ENCODE results near the gene CEACAM16.

The CEACAM16 gene

DNA sequence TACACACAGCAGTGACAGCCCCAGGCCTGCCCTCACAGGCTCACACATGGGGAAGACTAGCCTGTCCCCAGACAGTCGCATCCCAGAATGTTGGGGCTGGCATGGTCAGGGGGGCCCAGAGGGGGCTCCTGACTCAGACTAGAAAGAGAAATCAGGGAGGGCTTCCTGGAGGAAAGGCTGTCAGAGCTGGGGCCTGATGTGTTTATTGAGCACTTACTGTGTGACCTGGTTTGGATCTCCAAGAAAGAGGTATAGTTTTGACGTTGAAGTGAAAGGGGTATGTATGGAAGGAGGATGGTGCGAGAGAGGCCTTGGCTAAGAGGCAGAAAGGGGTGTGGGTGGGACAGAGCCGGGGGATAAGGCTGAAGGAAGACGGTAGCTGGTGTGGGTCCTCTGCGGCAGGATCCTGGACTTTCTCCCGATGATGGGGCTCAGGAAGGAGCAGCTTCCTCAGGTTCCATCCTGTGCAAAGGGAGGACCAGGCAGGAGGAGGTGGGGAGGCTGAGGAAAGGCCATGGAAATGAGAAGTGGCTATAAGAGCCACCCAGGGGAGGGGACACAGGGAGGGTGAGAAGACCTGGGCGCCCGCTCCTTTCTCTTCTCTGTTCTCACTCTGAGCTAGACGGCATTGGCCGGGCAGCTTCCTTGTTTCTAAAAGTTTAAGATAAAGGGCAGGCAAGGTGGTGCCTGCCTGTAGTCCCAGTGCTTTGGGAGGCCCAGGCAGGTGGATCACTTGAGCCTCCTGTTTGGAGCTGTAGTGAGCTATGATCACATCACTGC, 33.5 kb downstream of the CEACAM16 start:
- Histone ChIP-seq H3K18ac (ENCODE audit: low read length) (no peak overlapping the region), H3K9ac (ENCODE audit: low read length) (no peak overlapping the region), H2BK120ac (ENCODE audit: low read depth, low read length) (no peak overlapping the region), H2BK15ac (replicated peaks; ENCODE audit: low read depth) (no peak overlapping the region), H4K5ac (ENCODE audit: low read length) (no peak overlapping the region), H3K4me3 (ENCODE audit: low read length) (no peak overlapping the region), H3K79me2 (ENCODE audit: control insufficient read depth, insufficient read depth, low read length) (no peaks in the 10 kb centered on the region), H3K27ac (ENCODE audit: low read depth, low read length) (no peak overlapping the region), H2AK5ac (ENCODE audit: low read length) (no peak overlapping the region), H3K4ac (ENCODE audit: low read depth, low read length) (no peak overlapping the region), H3K79me1 (ENCODE audit: low read length) (no peaks in the 10 kb centered on the region), H4K8ac (ENCODE audit: low read depth, low read length) (no peak overlapping the region), H3K4me2 (ENCODE audit: low read length) (no peak overlapping the region), H3K4me1 (ENCODE audit: control insufficient read depth, low read depth, low read length) (no peaks in the 10 kb centered on the region), H3K56ac (ENCODE audit: low read length) (no peak overlapping the region), H2BK5ac (ENCODE audit: low read length) (no peak overlapping the region), H3K23ac (ENCODE audit: low read length) (no peak overlapping the region), H3K27me3 (ENCODE audit: insufficient read depth, low read length, poor library complexity) (no peaks in the 10 kb centered on the region), H3K36me3 (ENCODE audit: control insufficient read depth, insufficient read depth, low read length) (no peaks in the 10 kb centered on the region)
- WGBS (ENCODE audit: extremely low coverage, insufficient coverage, low lambda C conversion rate): no CpG with 5 or more reads among the region's 11 CpGs
- no peak for DNase-seq

DNA sequence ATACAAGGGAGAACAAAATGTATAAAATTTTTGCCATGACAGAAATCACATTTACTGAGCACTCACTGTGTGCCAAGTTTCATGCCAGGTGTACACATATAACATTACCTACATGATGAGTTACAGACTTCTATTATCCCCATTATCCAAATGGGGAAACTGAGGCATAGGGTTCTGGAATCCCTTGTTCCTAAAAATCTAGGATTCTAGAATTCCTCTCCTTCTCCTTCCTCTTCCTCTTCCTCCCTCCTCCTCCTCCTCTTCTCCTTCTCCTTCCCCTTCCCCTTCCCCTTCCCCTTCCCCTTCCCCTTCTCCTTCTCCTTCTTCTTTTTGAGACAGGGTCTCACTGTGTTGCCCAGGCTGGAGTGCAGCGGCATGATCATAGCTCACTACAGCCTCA, 35.4 kb downstream of the CEACAM16 start:
- Histone ChIP-seq H3K79me2 (ENCODE audit: control insufficient read depth, insufficient read depth, low read length) (no peaks in the 10 kb centered on the region), H2BK5ac (ENCODE audit: low read length) (no peak overlapping the region), H3K27me3 (ENCODE audit: insufficient read depth, low read length, poor library complexity) (no peaks in the 10 kb centered on the region), H3K18ac (ENCODE audit: low read length) (no peak overlapping the region), H2BK15ac (replicated peaks; ENCODE audit: low read depth) (no peak overlapping the region), H3K56ac (ENCODE audit: low read length) (no peak overlapping the region), H3K4me3 (ENCODE audit: low read length) (no peak overlapping the region), H4K5ac (ENCODE audit: low read length) (no peak overlapping the region), H3K4me2 (ENCODE audit: low read length) (no peak overlapping the region), H3K27ac (ENCODE audit: low read depth, low read length) (no peak overlapping the region), H3K79me1 (ENCODE audit: low read length) (no peaks in the 10 kb centered on the region), H3K23ac (ENCODE audit: low read length) (no peak overlapping the region), H3K4me1 (ENCODE audit: control insufficient read depth, low read depth, low read length) (no peaks in the 10 kb centered on the region), H2BK120ac (ENCODE audit: low read depth, low read length) (no peak overlapping the region), H3K4ac (ENCODE audit: low read depth, low read length) (no peak overlapping the region), H2AK5ac (ENCODE audit: low read length) (no peak overlapping the region), H3K9ac (ENCODE audit: low read length) (no peak overlapping the region), H4K8ac (ENCODE audit: low read depth, low read length) (no peak overlapping the region), H3K36me3 (ENCODE audit: control insufficient read depth, insufficient read depth, low read length) (no peaks in the 10 kb centered on the region)
- no CpG with 5 or more reads among the region's 1 CpG for WGBS (ENCODE audit: extremely low coverage, insufficient coverage, low lambda C conversion rate)
- no peak for DNase-seq

DNA sequence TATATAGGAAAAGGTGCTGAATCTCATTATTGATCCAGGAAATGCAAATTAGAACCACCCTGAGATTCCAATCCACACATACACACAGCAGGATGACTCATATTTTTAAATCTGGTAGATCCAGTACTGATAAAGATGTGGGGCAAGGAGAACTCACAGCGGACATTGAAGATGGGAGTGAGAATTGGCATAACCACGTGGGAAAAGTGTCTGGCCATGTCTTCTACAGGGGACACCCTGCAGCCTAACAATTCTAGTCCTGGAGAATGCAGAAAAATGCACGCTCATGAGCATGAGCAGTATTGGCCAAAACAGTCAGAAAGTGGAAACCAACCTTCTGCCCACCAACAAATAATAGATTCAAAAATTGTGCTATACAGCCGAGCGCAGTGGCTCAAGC, 36.1 kb downstream of the CEACAM16 start:
- Histone ChIP-seq H3K23ac (ENCODE audit: low read length) (no peak overlapping the region), H2BK5ac (ENCODE audit: low read length) (no peak overlapping the region), H3K4me1 (ENCODE audit: control insufficient read depth, low read depth, low read length) (no peaks in the 10 kb centered on the region), H2AK5ac (ENCODE audit: low read length) (no peak overlapping the region), H3K79me2 (ENCODE audit: control insufficient read depth, insufficient read depth, low read length) (no peaks in the 10 kb centered on the region), H4K5ac (ENCODE audit: low read length) (no peak overlapping the region), H3K9ac (ENCODE audit: low read length) (no peak overlapping the region), H2BK15ac (replicated peaks; ENCODE audit: low read depth) (no peak overlapping the region), H3K56ac (ENCODE audit: low read length) (no peak overlapping the region), H3K4me3 (ENCODE audit: low read length) (no peak overlapping the region), H2BK120ac (ENCODE audit: low read depth, low read length) (no peak overlapping the region), H3K27ac (ENCODE audit: low read depth, low read length) (no peak overlapping the region), H3K27me3 (ENCODE audit: insufficient read depth, low read length, poor library complexity) (no peaks in the 10 kb centered on the region), H3K79me1 (ENCODE audit: low read length) (no peaks in the 10 kb centered on the region), H3K18ac (ENCODE audit: low read length) (no peak overlapping the region), H3K4ac (ENCODE audit: low read depth, low read length) (no peak overlapping the region), H4K8ac (ENCODE audit: low read depth, low read length) (no peak overlapping the region), H3K4me2 (ENCODE audit: low read length) (no peak overlapping the region), H3K36me3 (ENCODE audit: control insufficient read depth, insufficient read depth, low read length) (no peaks in the 10 kb centered on the region)
- WGBS (ENCODE audit: extremely low coverage, insufficient coverage, low lambda C conversion rate): no CpG with 5 or more reads among the region's 5 CpGs
- no peak for DNase-seq

DNA sequence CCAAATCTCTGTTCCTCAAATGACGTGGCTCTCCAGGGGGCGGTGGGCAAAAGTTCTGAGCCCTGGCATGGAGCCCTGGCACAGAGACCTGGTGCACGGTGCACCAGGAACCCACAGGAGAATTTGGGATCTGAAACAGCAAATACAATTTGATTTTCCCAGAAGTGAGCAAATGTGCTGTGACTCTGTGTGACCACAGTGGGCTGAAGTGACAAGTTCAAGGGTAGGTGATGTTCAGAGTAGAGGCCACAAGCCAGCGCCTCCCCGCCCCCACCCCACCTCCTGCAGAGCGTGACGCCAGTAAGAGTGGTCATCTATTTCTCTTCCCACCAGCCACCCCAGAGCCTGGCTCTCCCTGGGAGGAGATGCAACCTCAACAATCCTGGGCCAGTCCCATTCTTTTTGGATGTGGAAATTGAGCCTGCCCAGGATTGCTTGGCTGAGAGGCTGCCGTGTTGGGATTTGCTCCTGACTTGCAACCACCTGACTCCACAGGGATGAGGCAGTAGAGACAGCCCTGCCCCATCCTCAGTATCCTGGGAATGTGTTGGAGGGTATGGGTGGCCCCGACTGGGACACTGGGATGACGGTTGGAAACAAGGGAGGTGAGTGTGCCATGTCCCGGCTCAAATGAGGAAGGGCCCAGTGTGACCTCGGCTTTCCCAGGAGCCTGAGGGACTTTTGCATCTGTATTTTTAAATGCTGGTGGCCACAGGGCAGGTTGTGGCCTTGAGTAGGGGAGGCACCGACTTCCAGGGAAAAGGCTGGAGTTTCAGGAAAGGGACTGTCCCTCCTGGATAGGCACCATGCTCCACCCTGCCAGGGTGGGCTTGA, 38.5 kb downstream of the CEACAM16 start:
- Histone ChIP-seq H3K4me3 (ENCODE audit: low read length) (no peak overlapping the region), H3K23ac (ENCODE audit: low read length) (no peak overlapping the region), H3K27me3 (ENCODE audit: insufficient read depth, low read length, poor library complexity) (no peaks in the 10 kb centered on the region), H3K4ac (ENCODE audit: low read depth, low read length) (no peak overlapping the region), H2BK5ac (ENCODE audit: low read length) (no peak overlapping the region), H2BK15ac (replicated peaks; ENCODE audit: low read depth) (no peak overlapping the region), H3K27ac (ENCODE audit: low read depth, low read length) (no peak overlapping the region), H3K9ac (ENCODE audit: low read length) (no peak overlapping the region), H2AK5ac (ENCODE audit: low read length) (no peak overlapping the region), H3K79me2 (ENCODE audit: control insufficient read depth, insufficient read depth, low read length) (no peaks in the 10 kb centered on the region), H3K56ac (ENCODE audit: low read length) (no peak overlapping the region), H3K79me1 (ENCODE audit: low read length) (no peaks in the 10 kb centered on the region), H3K18ac (ENCODE audit: low read length) (no peak overlapping the region), H4K8ac (ENCODE audit: low read depth, low read length) (no peak overlapping the region), H3K4me1 (ENCODE audit: control insufficient read depth, low read depth, low read length) (peaks cover 3% of the 10 kb centered on the region), H3K36me3 (ENCODE audit: control insufficient read depth, insufficient read depth, low read length) (no peaks in the 10 kb centered on the region), H2BK120ac (ENCODE audit: low read depth, low read length) (no peak overlapping the region), H3K4me2 (ENCODE audit: low read length) (no peak overlapping the region), H4K5ac (ENCODE audit: low read length) (no peak overlapping the region)
- no peak for DNase-seq
- no CpG with 5 or more reads among the region's 13 CpGs for WGBS (ENCODE audit: extremely low coverage, insufficient coverage, low lambda C conversion rate)

GRCh38 chr19:44738136-44738535, 39.2 kb downstream of the CEACAM16 start:
- Histone ChIP-seq H3K4ac (ENCODE audit: low read depth, low read length) (no peak overlapping the region), H2BK5ac (ENCODE audit: low read length) (no peak overlapping the region), H3K79me1 (ENCODE audit: low read length) (no peaks in the 10 kb centered on the region), H3K4me3 (ENCODE audit: low read length) (no peak overlapping the region), H2AK5ac (ENCODE audit: low read length) (no peak overlapping the region), H3K79me2 (ENCODE audit: control insufficient read depth, insufficient read depth, low read length) (no peaks in the 10 kb centered on the region), H3K18ac (ENCODE audit: low read length) (no peak overlapping the region), H3K23ac (ENCODE audit: low read length) (no peak overlapping the region), H3K27me3 (ENCODE audit: insufficient read depth, low read length, poor library complexity) (no peaks in the 10 kb centered on the region), H3K4me2 (ENCODE audit: low read length) (no peak overlapping the region), H3K4me1 (ENCODE audit: control insufficient read depth, low read depth, low read length) (peaks cover 3% of the 10 kb centered on the region), H4K8ac (ENCODE audit: low read depth, low read length) (no peak overlapping the region), H4K5ac (ENCODE audit: low read length) (no peak overlapping the region), H3K36me3 (ENCODE audit: control insufficient read depth, insufficient read depth, low read length) (no peaks in the 10 kb centered on the region), H2BK15ac (replicated peaks; ENCODE audit: low read depth) (no peak overlapping the region), H3K9ac (ENCODE audit: low read length) (no peak overlapping the region), H2BK120ac (ENCODE audit: low read depth, low read length) (no peak overlapping the region), H3K56ac (ENCODE audit: low read length) (no peak overlapping the region), H3K27ac (ENCODE audit: low read depth, low read length) (no peak overlapping the region)
- no CpG with 5 or more reads among the region's 2 CpGs for WGBS (ENCODE audit: extremely low coverage, insufficient coverage, low lambda C conversion rate)
- DNase-seq: no peak

Data from mesendoderm (in vitro differentiated cells).